HG02759 (cell line): ENCODE data around the gene CHM.

Experiments used
- ATAC-seq: cut with Tn5 transposase; IDR thresholded peaks from one replicate; pipeline ENCODE4 v1.9.1; 2021; ENCODE audit warnings: mild to moderate bottlenecking, moderate library complexity; ENCODE audit not compliant: unreplicated experiment

CHM gene

DNA sequence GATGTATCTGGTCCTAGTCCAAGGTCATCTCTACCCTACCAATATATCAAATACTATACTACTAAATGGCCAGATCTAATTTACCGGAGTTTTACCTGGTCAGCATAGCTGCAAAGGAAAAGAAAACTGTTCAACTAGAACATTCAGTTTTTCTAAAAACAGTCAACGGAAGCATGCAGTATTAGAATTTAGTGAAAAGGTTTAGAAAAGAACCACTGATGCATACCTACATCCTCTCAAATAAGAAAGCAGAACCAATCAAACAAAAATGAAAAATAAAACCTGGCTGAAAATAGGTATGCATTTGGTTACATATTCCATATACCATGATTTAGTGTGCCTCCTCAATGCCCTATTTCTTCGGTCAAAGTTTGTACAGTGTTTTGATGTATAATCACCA, 140.0 kb downstream of the CHM start:
- no peak for ATAC-seq

DNA sequence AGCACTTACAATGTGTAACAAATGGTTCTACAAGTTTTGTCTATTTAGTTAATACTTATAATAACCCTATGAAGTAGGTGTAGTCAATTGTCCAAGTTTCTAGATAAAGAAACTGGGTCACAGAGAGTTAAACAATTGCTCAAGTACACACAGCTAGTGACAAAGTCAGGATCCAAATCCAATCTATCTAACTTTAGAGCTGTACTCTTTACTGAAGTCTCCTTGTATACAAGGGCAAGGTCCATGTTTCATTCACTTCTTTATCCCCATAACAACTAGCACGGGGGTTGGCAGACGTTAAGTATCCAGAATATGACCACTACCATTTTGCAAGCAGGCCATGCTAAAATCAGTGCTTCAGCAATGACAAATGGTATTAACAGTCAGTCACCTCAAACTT, 141.0 kb downstream of the CHM start:
- ATAC-seq, result no peak

DNA sequence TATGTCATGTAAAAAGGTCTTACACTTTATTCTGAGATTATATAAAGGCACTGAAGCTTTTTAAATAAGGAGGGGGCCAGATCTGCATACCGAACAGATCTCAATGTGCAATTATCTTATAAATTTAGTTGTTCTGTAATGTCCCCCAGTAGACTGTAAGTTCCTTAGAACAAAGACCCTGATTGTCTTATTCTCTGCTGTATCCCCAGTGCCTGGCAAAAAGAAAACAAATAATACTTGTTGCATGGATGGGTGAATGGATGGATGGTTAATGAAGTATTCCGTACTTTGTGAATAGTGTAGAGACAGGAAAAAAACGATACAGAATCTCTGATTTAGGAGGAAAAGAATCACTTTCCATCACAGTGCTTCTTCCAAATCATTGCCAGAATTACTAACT, 141.5 kb downstream of the CHM start:
- ATAC-seq, result no peak

DNA sequence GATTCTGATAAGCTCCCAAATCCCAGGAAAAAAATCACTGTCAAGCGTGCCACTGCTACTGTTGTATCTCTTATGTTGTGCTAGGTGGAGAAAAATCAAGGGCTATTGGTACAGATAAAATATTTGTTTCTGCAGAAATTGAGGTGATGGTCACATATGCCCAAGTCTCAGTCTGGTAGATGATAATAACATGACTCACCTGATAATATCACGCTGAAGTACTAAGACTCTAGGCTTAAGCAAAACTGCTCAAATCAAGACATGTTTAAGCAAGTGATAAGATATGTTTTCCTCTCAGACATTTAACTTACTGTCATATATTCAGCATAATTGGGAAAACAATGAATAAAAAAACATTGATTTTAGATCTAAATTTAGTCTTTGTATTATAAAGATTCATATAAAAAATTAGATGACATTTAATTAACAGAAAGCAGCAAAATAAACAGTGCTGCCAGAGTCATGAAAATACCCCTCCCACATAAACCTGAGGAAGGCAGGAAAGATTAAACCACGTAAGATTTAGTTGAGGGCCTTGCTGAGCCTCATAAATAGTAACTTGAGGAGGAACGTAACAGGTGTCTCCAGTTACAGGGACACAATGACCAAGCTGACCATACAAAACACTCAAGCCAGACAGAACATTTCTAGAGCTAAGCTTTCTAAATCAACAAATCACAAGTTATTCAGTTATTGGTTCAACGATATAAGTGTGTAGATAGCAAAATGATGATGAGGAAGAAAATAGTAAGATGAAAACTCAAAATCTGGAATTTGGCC, 143.5 kb downstream of the CHM start:
- no peak for ATAC-seq

DNA sequence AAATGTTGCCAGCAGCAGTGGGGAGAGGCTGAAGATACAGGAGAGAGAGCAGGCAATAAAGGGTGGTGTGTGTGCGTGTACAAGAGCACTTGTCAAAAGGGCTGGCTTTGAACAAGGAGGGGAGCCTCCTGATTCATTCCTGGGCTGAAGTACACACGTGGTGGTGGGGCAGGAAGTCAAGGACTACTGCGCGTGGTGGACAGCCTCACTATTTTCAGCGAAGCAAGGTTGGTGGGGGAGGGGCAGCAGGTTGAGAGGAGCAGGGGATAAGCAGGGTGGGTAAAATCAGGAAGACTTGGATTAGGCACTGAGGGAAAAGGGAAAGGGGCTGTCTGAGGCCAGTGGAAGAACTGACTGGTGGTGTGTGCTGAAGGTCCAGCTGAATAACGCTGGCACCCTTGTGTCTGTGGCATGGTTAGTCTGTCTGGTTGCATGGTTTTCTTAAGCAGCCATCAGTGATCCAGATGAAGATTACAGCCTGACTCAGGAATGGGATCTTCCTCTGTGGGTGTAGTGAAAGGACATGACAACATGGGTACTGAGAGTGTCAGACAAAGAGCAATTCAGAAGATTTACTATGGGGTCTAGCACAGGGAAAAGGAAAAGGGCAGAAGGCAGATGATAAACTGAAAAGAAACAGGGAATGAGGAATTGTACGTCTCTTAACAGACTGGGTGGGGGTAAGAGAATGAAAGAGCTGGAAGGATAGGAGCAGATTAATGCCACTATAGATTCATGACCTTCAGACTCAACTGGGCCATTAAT, 149.8 kb downstream of the CHM start:
- no peak for ATAC-seq

DNA sequence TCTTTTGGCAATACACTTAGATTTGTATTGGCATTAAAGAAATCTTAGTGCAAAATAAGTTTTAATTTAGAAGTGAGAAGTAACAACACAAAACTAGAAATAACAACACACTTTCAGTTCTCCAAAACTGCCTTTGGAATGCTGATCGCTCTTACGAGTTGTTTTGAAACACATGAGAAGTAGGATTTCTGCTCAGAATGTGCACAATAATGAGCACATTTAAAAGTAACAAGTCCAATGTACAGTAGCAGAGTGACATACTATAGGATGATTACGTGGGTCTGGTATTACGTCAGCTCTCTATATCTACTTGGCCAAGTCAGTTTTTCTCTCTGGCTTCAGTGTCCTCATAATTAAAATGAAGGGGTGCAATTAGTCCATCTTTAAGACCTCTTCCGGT, 164.8 kb downstream of the CHM start:
- ATAC-seq, result no peak

DNA sequence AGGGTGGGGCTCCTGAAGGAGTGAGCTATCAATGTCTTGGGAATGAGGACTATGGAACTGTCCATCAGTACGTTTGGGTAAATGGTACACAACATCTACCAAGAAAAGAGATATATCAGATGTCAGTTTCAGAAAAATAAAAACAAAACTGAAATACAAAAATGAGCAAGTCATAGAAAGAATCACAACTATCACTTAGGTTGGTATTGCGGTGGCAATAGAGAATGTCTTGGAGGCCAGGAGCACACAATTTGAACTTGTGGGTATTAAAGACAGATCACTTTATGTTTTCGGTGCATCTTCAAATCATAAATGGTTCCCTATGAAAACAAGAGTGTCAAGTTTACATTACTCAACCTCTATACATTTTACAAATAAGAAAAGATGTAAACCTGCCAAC, 176.8 kb downstream of the CHM start:
- no peak for ATAC-seq

DNA sequence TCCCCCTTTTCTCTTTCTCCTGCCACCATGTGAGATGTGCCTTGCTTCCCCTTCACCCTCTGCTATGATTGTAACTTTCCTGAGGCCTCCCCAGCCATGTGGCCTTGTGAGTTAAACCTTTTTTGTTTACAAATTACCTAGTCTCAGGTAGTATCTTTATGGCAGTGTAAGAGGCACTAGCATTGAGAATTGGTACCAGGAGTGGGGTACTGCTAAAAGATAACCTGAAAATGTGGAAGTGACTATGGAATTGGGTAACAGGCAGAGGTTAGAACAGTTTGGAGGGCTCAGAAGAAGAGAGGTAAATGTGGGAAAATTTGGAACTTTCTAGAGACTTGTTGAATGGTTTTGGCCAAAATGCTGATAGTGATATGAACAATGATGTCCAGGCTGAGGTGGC, 182.0 kb downstream of the CHM start:
- ATAC-seq, result no peak

DNA sequence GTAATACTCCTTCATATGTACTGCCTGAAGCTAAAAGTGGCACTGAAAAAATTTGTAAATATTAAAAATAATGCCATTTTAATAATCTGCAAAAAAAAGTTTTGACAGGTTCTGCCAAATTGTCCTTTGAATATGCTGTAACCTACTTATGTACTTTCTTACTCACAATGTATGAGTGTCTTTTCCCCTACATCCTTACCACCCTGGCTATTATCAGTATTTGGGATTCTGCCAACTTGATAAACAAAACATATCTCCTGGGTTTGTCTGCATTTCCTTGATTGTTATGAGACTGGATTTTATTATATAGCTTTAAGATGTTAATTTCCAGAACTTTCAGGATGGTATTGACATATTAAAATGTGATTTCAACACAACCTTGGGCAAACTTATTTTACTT, 187.9 kb downstream of the CHM start:
- no peak for ATAC-seq

DNA sequence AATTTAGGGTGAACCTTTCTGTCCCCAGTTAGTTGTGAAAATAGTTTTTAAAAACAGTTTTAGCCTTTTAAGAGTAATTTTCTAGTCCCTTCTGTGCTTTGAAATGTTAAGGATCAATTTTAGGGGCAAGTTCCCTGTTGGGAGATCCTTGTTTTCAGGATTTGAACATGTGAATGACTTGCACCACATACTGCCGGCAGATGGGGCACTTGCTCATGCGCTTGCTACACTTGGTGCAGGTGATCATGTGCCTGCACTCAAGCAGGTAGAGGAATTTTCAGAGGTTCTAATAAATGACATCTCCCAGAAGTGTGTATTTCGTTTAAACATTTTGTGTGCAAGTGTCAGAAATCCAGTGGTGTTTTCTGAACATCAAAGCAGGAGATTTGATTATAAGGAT, 195.9 kb downstream of the CHM start:
- ATAC-seq, result no peak

DNA sequence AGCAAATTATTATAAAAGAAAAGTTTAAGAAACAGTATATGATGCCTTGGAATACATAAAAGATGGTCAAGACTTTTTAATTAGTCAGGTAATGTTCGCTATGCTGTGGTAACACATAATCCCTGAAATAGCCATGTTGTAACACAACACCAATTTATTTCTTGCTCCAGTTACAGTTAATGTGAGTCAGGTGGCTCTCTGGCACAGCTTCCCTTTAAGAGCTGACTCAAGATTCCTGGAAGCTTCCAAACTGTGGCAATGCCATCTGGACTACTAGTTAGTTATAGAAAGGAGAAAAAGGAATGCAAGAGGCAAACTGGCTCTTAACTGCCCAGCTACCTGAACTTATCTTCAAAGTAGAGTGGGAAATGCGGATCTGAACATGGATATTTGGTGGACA, 210.5 kb downstream of the CHM start:
- no peak for ATAC-seq

DNA sequence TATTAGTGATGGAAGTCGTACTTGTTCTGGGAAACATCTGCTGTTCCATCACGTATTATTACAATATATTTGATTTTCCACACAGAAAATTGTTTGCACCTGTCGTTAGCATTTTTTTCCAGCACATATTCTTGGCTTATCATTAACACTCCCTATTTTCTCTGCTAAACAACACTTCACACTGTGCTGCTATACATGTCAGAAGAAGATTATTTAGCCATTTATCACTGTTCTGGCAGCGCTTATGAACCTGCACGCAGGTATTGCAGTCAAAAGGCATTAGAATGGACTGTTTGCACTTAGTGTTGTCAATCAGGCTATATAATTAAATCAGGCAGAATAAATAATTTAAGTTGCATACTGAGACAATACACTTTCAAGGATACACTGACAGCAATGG, 218.6 kb downstream of the CHM start:
- no peak for ATAC-seq

DNA sequence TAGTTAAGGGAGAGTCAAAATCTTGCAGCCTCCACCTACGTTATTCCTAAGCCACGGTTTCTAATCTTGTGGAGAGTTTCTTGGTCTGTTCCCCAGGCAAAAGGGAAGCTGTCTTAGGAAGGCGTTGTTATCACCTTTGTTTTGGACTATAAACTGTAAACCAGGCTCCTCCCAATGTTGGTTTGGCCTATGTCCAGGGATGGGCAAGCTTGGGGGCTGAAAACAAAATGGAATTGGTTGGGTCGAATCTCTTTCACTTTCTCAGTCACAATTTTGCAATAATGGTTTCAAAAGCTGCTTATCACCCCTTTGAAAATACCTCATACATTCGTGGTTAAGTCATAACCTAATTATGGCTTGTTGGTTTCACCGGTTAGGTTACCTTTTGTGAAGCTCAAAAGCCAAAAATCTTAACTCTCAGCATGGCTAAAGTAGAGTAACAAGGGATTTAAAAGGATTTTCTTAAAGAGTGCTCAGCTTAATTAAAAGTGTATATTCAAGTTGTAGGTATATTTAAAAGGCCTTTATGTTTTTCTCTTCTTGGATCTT, 232.1 kb downstream of the CHM start:
- no peak for ATAC-seq
